ENCODE results near the gene PCARE.

Gene PCARE

GRCh38 chr2:29040552-29040951 is 33.8 kb downstream of the PCARE start:
- no peak overlapping the region for H3K4me3 ChIP-seq (ENCODE audit: low read depth, low read length)
- no peak for TF ChIP-seq CTCF (IDR thresholded peaks at IDR 0.05; ENCODE audit: borderline replicate concordance, insufficient read depth, low read depth, low read length)

GRCh38 chr2:29039718-29040480 is 34.4 kb downstream of the PCARE start:
- TF ChIP-seq CTCF (IDR thresholded peaks at IDR 0.05; ENCODE audit: borderline replicate concordance, insufficient read depth, low read depth, low read length): no peak
- no peak overlapping the region for H3K4me3 ChIP-seq (ENCODE audit: low read depth, low read length)

GRCh38 chr2:29035016-29035745 is 39.1 kb downstream of the PCARE start:
- TF ChIP-seq CTCF (IDR thresholded peaks at IDR 0.05; ENCODE audit: borderline replicate concordance, insufficient read depth, low read depth, low read length): no peak

GRCh38 chr2:29033656-29034055 is 40.7 kb downstream of the PCARE start:
- no peak overlapping the region for H3K4me3 ChIP-seq (ENCODE audit: low read depth, low read length)
- no peak for TF ChIP-seq CTCF (IDR thresholded peaks at IDR 0.05; ENCODE audit: borderline replicate concordance, insufficient read depth, low read depth, low read length)

More at GRCh38 chr2:29035016-29035745, 39.1 kb downstream of the PCARE start:
- H3K4me3 ChIP-seq (ENCODE audit: low read depth, low read length): no peak overlapping the region

GRCh38 chr2:29033172-29033571 is 41.2 kb downstream of the PCARE start:
- TF ChIP-seq CTCF (IDR thresholded peaks at IDR 0.05; ENCODE audit: borderline replicate concordance, insufficient read depth, low read depth, low read length): no peak
- H3K4me3 ChIP-seq (ENCODE audit: low read depth, low read length): no peak overlapping the region

GRCh38 chr2:29032189-29032588 is 42.1 kb downstream of the PCARE start:
- no peak for TF ChIP-seq CTCF (IDR thresholded peaks at IDR 0.05; ENCODE audit: borderline replicate concordance, insufficient read depth, low read depth, low read length)
- no peak overlapping the region for H3K4me3 ChIP-seq (ENCODE audit: low read depth, low read length)

- TF ChIP-seq CTCF (IDR thresholded peaks at IDR 0.05; ENCODE audit: borderline replicate concordance, insufficient read depth, low read depth, low read length): no peak
These were observed 43.3 kb downstream of the PCARE start for GRCh38 chr2:29031046-29031445.

More at GRCh38 chr2:29031046-29031445, 43.3 kb downstream of the PCARE start:
- H3K4me3 ChIP-seq (ENCODE audit: low read depth, low read length): no peak overlapping the region
